ENCODE data around the gene MAOA. TPM values are rescaled to one million over a fixed set of nuclear protein-coding genes. Genes with fewer than 3 reads are reported as not detected.

MAOA gene
- 26.0 and 45.6 TPM in 2 replicates for total RNA-seq

GRCh38 chrX:43656005-43656494 lies at the start of gene MAOA:
TSS of gene MAOA (plus strand) at chrX:43656299. CDS start at chrX:43656342, 43 bp downstream.

Other genes starting within 250 kb of the MAOA start
- gene MAOB, start 226.2 kb downstream of the MAOA start, total RNA-seq = under 0.01 TPM in 2 replicates

All from subcutaneous preadipocyte (primary cell).